ENCODE measurements around the gene LARGE2. TPM values are rescaled to one million over a fixed set of nuclear protein-coding genes. Genes with fewer than 3 reads are reported as not detected.

Gene LARGE2
- total and polyA plus RNA-seq, 2 donors (not counting 3 experiments of a cell fraction or from before 2014, with no cell fraction given) = 0.06 TPM; not detected in 1

DNA sequence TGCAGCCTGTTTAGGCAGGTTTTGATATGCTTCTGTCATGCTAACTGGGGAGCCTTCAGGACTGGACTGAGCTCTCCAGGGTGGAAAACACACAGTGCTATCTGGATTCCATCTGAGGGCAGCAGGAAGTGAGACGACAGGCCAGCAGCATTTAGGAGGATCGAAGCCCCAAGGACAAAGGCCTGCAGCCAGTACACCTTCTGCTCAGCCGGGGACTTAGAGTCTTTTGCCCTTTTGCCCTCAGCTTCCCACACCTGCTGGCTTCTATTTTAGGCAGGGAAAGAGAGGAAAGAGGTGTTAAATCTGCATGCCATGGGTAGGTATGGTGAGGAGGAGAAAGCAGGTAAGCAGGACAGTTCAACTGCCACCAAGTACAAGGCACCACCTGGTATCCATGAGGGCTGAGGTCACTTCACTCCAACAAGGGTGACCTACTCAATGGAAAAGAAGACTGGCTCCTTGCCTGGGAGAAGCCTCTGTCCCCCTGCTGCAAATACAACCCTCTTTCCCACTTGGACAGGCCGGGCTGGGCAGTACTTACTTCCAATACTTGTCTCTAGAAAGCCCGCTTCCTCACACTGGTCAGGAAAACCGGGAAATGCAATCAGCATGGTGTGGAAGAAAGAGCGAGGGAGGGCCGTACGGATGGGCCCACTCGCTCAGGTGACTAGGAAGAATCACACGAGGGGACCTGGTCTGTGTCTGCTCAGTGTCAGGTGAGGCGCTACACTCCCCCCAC is 12.3 kb downstream of the LARGE2 start:
- DNase-seq (ENCODE audit: low read depth, low spot score) = no peak
- Histone ChIP-seq H3K9ac (replicated peaks; ENCODE audit: extremely low read depth, insufficient read depth, low read length) (no peak overlapping the region), H3K27me3 (ENCODE audit: control insufficient read depth in 2 of 2, insufficient read depth in 2 of 2, low read length in 2 of 2) (no peaks in the 10 kb centered on the region), H3K9me3 (replicated peaks; ENCODE audit: control insufficient read depth, insufficient read depth, low read length) (no peaks in the 10 kb centered on the region), H4K20me1 (replicated peaks; ENCODE audit: control insufficient read depth, extremely low read depth, insufficient read depth, low read length) (no peaks in the 10 kb centered on the region), H3K79me2 (ENCODE audit: control insufficient read depth, insufficient read depth, low read length) (no peaks in the 10 kb centered on the region), H2AFZ (ENCODE audit: low read depth, low read length) (no peak overlapping the region), H3K4me1 (ENCODE audit: control insufficient read depth, extremely low read depth, insufficient read depth, low read length) (no peaks in the 10 kb centered on the region), H3K4me3 (replicated peaks in 1 of 3; ENCODE audit: insufficient read depth in 1 of 3, low read depth in 1 of 3, low read length in 3 of 3) (no peak overlapping the region), H3K27ac (ENCODE audit: insufficient read depth, low read depth, low read length) (no peak overlapping the region), H3K4me2 (ENCODE audit: insufficient read depth, low read length) (no peak overlapping the region), H3K36me3 (ENCODE audit: control insufficient read depth in 2 of 2, extremely low read depth in 1 of 2, insufficient read depth in 2 of 2, low read length in 2 of 2) (peaks cover 0 to 35% of the 10 kb centered on the region in 2 experiments), H3K9me1 (replicated peaks; ENCODE audit: control insufficient read depth, extremely low read depth, insufficient read depth, low read length) (no peaks in the 10 kb centered on the region)
- FAIRE-seq = no peak
- CTCF ChIA-PET = no interaction called here
- POLR2A ChIA-PET = no interaction called here
- dilution Hi-C loops (cut with MboI; ENCODE audit: extremely low pct_ligation_motif_present, low sequenced_read_pairs) = no loop called here
- BruUV-seq (replicated peaks) = no TSS peak
- intact Hi-C loops (cut with micrococcal nuclease) = no loop called here
- TF ChIP-seq, protein P1, sequence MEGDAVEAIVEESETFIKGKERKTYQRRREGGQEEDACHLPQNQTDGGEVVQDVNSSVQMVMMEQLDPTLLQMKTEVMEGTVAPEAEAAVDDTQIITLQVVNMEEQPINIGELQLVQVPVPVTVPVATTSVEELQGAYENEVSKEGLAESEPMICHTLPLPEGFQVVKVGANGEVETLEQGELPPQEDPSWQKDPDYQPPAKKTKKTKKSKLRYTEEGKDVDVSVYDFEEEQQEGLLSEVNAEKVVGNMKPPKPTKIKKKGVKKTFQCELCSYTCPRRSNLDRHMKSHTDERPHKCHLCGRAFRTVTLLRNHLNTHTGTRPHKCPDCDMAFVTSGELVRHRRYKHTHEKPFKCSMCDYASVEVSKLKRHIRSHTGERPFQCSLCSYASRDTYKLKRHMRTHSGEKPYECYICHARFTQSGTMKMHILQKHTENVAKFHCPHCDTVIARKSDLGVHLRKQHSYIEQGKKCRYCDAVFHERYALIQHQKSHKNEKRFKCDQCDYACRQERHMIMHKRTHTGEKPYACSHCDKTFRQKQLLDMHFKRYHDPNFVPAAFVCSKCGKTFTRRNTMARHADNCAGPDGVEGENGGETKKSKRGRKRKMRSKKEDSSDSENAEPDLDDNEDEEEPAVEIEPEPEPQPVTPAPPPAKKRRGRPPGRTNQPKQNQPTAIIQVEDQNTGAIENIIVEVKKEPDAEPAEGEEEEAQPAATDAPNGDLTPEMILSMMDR (IDR thresholded peaks at IDR 0.05; ENCODE audit: extremely low read depth in 1 of 2, insufficient read depth in 1 of 2, low read depth in 1 of 2, low read length in 2 of 2) = no peak
- TF ChIP-seq POLR2AphosphoS5 (IDR thresholded peaks at IDR 0.05; ENCODE audit: insufficient read depth, low read depth, low read length) = no peak

DNA sequence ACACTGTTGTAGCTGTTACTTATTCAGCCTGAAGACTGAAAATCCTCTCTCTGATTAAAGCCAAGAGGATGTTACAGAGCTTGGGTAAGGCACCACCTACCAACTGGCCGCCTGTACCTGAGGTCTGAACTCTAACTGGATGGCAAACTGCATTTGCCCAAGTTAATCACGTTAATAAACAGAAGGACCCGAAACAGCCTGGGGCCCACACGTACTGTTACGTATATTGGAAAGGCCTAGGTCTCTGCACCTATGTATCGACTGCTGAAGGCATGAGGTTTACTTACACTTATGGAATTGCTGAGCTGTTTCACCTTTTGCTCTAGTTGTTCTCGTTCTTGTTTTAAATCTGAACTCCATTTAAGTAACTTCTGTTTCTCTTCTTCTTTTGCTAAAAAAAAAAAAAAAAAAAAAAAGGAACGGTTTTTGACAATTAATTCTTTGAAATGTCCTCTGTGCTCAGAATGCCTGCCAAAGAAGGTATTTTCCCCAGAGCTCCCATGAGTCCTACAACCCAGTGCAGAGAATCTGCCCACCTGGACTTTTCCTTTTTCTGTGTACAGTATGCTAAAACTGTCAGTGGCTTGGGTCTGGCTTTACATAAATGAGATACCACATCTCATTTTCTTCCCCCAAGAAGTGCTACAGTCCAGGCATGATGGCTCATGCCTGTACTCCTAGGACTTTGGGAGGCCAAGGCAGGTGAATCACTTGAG is 13.1 kb downstream of the LARGE2 start:
- DNase-seq (ENCODE audit: low read depth, low spot score) (no peak), FAIRE-seq (no peak)
- Histone ChIP-seq H3K79me2 (ENCODE audit: control insufficient read depth, insufficient read depth, low read length) (no peaks in the 10 kb centered on the region), H3K4me1 (ENCODE audit: control insufficient read depth, extremely low read depth, insufficient read depth, low read length) (no peaks in the 10 kb centered on the region), H3K27ac (ENCODE audit: insufficient read depth, low read depth, low read length) (no peak overlapping the region), H3K9me1 (replicated peaks; ENCODE audit: control insufficient read depth, extremely low read depth, insufficient read depth, low read length) (no peaks in the 10 kb centered on the region), H3K9me3 (replicated peaks; ENCODE audit: control insufficient read depth, insufficient read depth, low read length) (no peaks in the 10 kb centered on the region), H2AFZ (ENCODE audit: low read depth, low read length) (no peak overlapping the region), H3K36me3 (ENCODE audit: control insufficient read depth in 2 of 2, extremely low read depth in 1 of 2, insufficient read depth in 2 of 2, low read length in 2 of 2) (peaks cover 0 to 35% of the 10 kb centered on the region in 2 experiments), H4K20me1 (replicated peaks; ENCODE audit: control insufficient read depth, extremely low read depth, insufficient read depth, low read length) (no peaks in the 10 kb centered on the region), H3K4me3 (replicated peaks in 1 of 3; ENCODE audit: insufficient read depth in 1 of 3, low read depth in 1 of 3, low read length in 3 of 3) (no peak overlapping the region), H3K27me3 (ENCODE audit: control insufficient read depth in 2 of 2, insufficient read depth in 2 of 2, low read length in 2 of 2) (no peaks in the 10 kb centered on the region), H3K4me2 (ENCODE audit: insufficient read depth, low read length) (no peak overlapping the region), H3K9ac (replicated peaks; ENCODE audit: extremely low read depth, insufficient read depth, low read length) (no peak overlapping the region)
- dilution Hi-C loops (cut with MboI; ENCODE audit: extremely low pct_ligation_motif_present, low sequenced_read_pairs) (no loop called here), intact Hi-C loops (cut with micrococcal nuclease) (no loop called here)
- ChIA-PET POLR2A (no interaction called here), CTCF (interaction anchor here (1.4 kb wide), 1 partner anchor 71 kb away, joined by 6 read pairs; no protein-coding TSS in a partner anchor)
- no TSS peak for BruUV-seq (replicated peaks)
- TF ChIP-seq MYC (IDR thresholded peaks at IDR 0.05; ENCODE audit: low read depth, low read length) (no peak), POLR2AphosphoS5 (IDR thresholded peaks at IDR 0.05; ENCODE audit: insufficient read depth, low read depth, low read length) (no peak), MAX (IDR thresholded peaks at IDR 0.05; ENCODE audit: insufficient read depth, insufficient read length) (no peak), JUN (IDR thresholded peaks at IDR 0.05; ENCODE audit: borderline replicate concordance, insufficient read depth, insufficient read length, low read depth) (no peak), POLR2A (IDR thresholded peaks at IDR 0.05; ENCODE audit: low read depth, low read length) (no peak), GATA2 (IDR thresholded peaks at IDR 0.05; ENCODE audit: insufficient read depth, insufficient read length, low read depth, low read length) (no peak), FOS (IDR thresholded peaks at IDR 0.05; ENCODE audit: borderline replicate concordance, insufficient read depth, low read length) (no peak), EZH2 (IDR thresholded peaks at IDR 0.05; ENCODE audit: borderline replicate concordance, low read depth, low read length, severe bottlenecking) (no peak)
- TF ChIP-seq, protein P1 (IDR thresholded peaks at IDR 0.05; ENCODE audit: extremely low read depth in 1 of 2, insufficient read depth in 1 of 2, low read depth in 1 of 2, low read length in 2 of 2) = no peak

All from endothelial cell of umbilical vein (primary cell).